WERI-Rb-1 (cell line): Measurements from ENCODE around the gene CD101.

ENCODE experiments used
- DNase-seq: peaks from one replicate; pipeline ENCODE4 v3.0.0-alpha.2; 2020
- H3K27ac ChIP-seq: fragments of 250-450 bp; sonication (Bioruptor Pico); 2 replicates; pipeline ENCODE4 v1.5.1; 2020; ENCODE audit warnings: mild to moderate bottlenecking, moderate library complexity
- H3K27me3 ChIP-seq: fragments of 250-450 bp; sonication (Bioruptor Pico); 2 replicates; pipeline ENCODE4 v1.5.1; 2021; ENCODE audit warnings: mild to moderate bottlenecking, low read depth, moderate library complexity; ENCODE audit not compliant: insufficient read depth, severe bottlenecking
- H3K36me3 ChIP-seq: fragments of 250-450 bp; sonication (Bioruptor Pico); 2 replicates; pipeline ENCODE4 v1.5.1; 2020; ENCODE audit warnings: mild to moderate bottlenecking, moderate library complexity
- H3K4me3 ChIP-seq: 2 replicates; pipeline ENCODE4 v1.5.1; 2011; ENCODE audit warnings: low read depth, mild to moderate bottlenecking, control low read depth, low read length
- H3K9me3 ChIP-seq: fragments of 250-450 bp; sonication (Bioruptor Pico); 2 replicates; pipeline ENCODE4 v1.5.1; 2021; ENCODE audit warnings: mild to moderate bottlenecking, moderate library complexity; ENCODE audit not compliant: severe bottlenecking
- TF ChIP-seq, protein P1 (sequence below): IDR thresholded peaks from 2 replicates; pipeline ENCODE4 v1.5.1; 2011; ENCODE audit warnings: low read depth, mild to moderate bottlenecking, control low read depth, inconsistent platforms, low read length

CD101 gene

DNA sequence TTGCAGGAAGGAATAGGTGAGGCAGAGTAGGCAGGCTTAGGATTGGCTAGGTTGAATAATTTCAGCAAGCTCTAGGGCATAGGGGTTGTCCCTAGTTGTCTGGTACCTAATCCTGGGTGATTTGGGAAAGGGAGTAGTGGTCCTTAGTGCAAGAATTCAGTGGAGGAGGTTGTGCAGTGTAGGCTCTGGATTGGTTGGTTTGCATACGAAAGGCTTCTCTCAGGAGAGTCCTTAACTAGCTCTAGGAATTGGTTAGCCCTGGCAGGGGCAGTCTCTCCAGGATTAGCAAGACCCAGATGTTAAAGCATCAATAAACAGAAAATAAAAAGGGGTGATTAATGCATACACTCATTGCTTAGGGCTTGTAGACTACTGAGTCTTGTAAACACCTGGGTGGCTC is 9.6 kb upstream of the CD101 start:
- Histone ChIP-seq H3K4me3 (no peak overlapping the region), H3K36me3 (no peaks in the 10 kb centered on the region), H3K9me3 (no peaks in the 10 kb centered on the region), H3K27ac (no peak overlapping the region), H3K27me3 (no peaks in the 10 kb centered on the region)
- TF ChIP-seq, protein P1, sequence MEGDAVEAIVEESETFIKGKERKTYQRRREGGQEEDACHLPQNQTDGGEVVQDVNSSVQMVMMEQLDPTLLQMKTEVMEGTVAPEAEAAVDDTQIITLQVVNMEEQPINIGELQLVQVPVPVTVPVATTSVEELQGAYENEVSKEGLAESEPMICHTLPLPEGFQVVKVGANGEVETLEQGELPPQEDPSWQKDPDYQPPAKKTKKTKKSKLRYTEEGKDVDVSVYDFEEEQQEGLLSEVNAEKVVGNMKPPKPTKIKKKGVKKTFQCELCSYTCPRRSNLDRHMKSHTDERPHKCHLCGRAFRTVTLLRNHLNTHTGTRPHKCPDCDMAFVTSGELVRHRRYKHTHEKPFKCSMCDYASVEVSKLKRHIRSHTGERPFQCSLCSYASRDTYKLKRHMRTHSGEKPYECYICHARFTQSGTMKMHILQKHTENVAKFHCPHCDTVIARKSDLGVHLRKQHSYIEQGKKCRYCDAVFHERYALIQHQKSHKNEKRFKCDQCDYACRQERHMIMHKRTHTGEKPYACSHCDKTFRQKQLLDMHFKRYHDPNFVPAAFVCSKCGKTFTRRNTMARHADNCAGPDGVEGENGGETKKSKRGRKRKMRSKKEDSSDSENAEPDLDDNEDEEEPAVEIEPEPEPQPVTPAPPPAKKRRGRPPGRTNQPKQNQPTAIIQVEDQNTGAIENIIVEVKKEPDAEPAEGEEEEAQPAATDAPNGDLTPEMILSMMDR = no peak
- DNase-seq = no peak

DNA sequence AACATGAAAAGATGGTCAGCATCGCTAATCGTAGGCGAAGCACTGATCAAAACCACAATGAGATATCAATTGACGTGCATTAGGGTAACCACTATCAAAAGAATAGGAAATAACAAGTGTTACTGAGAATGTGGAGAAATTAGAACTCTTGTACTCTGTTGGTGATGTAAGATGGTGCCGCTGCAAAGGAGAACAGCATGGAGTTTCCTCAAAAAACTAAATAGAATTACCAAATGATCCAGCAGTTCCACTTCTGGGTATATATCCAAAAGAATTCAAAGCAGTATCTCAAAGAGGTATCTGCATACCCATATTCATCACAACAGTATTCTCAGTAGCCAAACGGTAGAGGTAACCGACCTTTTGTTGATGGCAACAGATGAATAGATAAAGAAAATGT is 8.3 kb upstream of the CD101 start:
- H3K27me3 ChIP-seq = no peaks in the 10 kb centered on the region
- no peak for DNase-seq
- no peak overlapping the region for H3K27ac ChIP-seq
- no peaks in the 10 kb centered on the region for H3K36me3 ChIP-seq
- no peaks in the 10 kb centered on the region for H3K9me3 ChIP-seq
- TF ChIP-seq, protein P1 = no peak
- no peak overlapping the region for H3K4me3 ChIP-seq

DNA sequence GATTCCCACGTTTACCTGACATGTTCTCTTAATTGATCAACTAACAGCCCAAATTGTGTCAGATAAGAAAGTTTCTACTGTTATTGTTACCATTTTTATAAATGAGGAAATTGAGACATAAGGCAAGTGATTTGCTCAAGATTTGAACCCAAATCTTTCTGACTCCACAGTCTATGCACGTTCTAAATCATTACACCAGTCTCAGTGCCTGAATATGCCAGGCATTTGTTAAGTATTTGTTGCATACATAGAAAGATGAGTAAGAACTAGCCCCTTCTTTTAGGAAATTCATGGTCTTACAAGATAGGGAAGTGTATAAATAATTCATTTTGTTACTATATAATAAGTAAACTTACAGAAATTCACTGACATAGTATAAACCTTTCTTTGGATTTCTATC is 7.1 kb upstream of the CD101 start:
- TF ChIP-seq, protein P1 = no peak

DNA sequence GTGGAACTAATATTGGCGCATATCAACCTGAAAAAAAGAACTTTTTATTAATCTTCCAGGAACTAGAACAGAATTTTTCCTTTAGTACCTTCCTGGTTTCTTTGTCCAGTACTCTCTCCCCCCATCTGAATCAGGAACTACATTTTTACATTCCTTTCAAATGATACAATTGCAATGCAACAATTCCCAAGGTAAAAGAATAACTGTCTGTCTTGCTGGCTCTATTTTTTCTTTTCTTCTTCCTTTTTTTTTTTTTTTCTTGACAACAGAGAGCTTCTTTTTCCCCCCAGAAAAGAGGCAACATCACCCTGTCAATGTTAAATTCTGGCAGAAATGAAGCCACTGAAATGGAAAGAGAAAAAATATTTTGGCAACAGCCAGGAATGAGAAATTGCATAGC is 4.5 kb upstream of the CD101 start:
- no peak for DNase-seq
- H3K27ac ChIP-seq = no peak overlapping the region
- H3K27me3 ChIP-seq = no peaks in the 10 kb centered on the region
- H3K36me3 ChIP-seq = no peaks in the 10 kb centered on the region
- H3K9me3 ChIP-seq = no peaks in the 10 kb centered on the region
- no peak overlapping the region for H3K4me3 ChIP-seq
- TF ChIP-seq, protein P1 = no peak

More for the DNA sequence above, 7.1 kb upstream of the CD101 start:
- no peak overlapping the region for H3K27ac ChIP-seq
- H3K27me3 ChIP-seq = no peaks in the 10 kb centered on the region
- H3K9me3 ChIP-seq = no peaks in the 10 kb centered on the region
- DNase-seq = no peak
- no peak overlapping the region for H3K4me3 ChIP-seq
- no peaks in the 10 kb centered on the region for H3K36me3 ChIP-seq

DNA sequence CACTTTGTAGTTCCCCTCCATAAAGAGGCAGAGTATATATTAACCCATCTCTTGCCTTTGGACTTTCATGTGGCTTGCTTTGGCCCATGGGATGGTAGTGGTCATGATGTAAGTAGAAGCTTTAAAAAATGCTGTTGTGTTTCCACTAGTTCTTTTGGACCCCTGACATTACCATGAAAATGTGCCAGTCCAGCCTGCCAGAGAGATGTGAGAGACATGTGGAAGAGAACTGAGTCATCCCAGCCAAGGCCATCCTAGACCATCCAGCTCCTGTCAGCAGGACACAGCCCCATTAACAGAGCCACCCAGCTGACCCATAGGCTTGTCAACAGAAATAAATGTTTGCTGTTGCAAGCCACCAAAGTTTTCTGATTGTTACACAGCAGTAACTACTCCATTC is 3.9 kb upstream of the CD101 start:
- TF ChIP-seq, protein P1 = no peak
- Histone ChIP-seq H3K9me3 (no peaks in the 10 kb centered on the region), H3K4me3 (no peak overlapping the region), H3K27ac (no peak overlapping the region), H3K27me3 (no peaks in the 10 kb centered on the region), H3K36me3 (no peaks in the 10 kb centered on the region)
- DNase-seq = no peak

DNA sequence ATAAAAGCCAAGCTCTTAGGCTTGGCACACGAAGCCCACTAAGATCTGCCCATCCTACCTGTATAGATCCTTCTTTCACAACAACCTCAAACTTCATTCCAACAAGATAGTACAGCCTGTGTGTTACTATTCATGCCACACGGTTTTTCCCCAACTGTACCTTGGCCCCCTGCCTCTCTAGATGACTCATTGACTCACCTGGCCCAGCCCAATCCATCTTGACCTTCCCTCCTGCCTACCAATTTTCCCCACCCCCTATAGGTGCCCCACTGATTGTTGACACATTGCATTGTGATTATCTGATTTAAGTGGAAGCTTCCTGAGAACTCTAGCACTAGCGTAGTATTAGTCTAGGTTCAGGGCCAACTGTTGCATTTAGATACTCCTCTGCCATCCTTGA is 2.0 kb upstream of the CD101 start:
- Histone ChIP-seq H3K9me3 (no peaks in the 10 kb centered on the region), H3K27me3 (no peaks in the 10 kb centered on the region), H3K36me3 (no peaks in the 10 kb centered on the region), H3K27ac (no peak overlapping the region), H3K4me3 (no peak overlapping the region)
- TF ChIP-seq, protein P1 = no peak
- DNase-seq = no peak
